GM10847 (cell line): Measurements from ENCODE around the gene ST8SIA5.

ENCODE experiments used
- POLR2A ChIP-seq: IDR thresholded peaks from 2 replicates; pipeline ENCODE4 v1.6.1; 2011; ENCODE audit not compliant: insufficient read length; ENCODE audit errors: extremely low read depth

The ST8SIA5 gene

GRCh38 chr18:46755315-46756024 is 1.4 kb downstream of the ST8SIA5 start:
- no peak for TF ChIP-seq POLR2A

GRCh38 chr18:46754661-46755292 is 2.1 kb downstream of the ST8SIA5 start:
- TF ChIP-seq POLR2A = no peak

- no peak for TF ChIP-seq POLR2A
These were observed 2.7 kb downstream of the ST8SIA5 start for GRCh38 chr18:46754188-46754587.

- no peak for TF ChIP-seq POLR2A
These were observed 5.0 kb downstream of the ST8SIA5 start for GRCh38 chr18:46751882-46752281.

GRCh38 chr18:46750626-46751025 is 6.2 kb downstream of the ST8SIA5 start:
- TF ChIP-seq POLR2A = no peak

GRCh38 chr18:46748466-46748865 is 8.4 kb downstream of the ST8SIA5 start:
- TF ChIP-seq POLR2A = no peak

- TF ChIP-seq POLR2A = no peak
These were observed 16.8 kb downstream of the ST8SIA5 start for GRCh38 chr18:46740046-46740445.

- no peak for TF ChIP-seq POLR2A
These were observed 18.4 kb downstream of the ST8SIA5 start for GRCh38 chr18:46738491-46738890.

- TF ChIP-seq POLR2A = no peak
These were observed 20.1 kb downstream of the ST8SIA5 start for GRCh38 chr18:46736736-46737135.

GRCh38 chr18:46736135-46736534 is 20.7 kb downstream of the ST8SIA5 start:
- TF ChIP-seq POLR2A = no peak

GRCh38 chr18:46734981-46735380 is 21.9 kb downstream of the ST8SIA5 start:
- TF ChIP-seq POLR2A = no peak

GRCh38 chr18:46733872-46734271 is 23.0 kb downstream of the ST8SIA5 start:
- no peak for TF ChIP-seq POLR2A

- TF ChIP-seq POLR2A = no peak
These were observed 24.1 kb downstream of the ST8SIA5 start for GRCh38 chr18:46732801-46733200.

GRCh38 chr18:46732201-46732600 is 24.7 kb downstream of the ST8SIA5 start:
- TF ChIP-seq POLR2A = no peak

GRCh38 chr18:46731316-46731715 is 25.5 kb downstream of the ST8SIA5 start:
- TF ChIP-seq POLR2A = no peak

- no peak for TF ChIP-seq POLR2A
These were observed 28.5 kb downstream of the ST8SIA5 start for GRCh38 chr18:46728219-46728930.
